Measurements from ENCODE around the gene MAGI2.

MAGI2 gene

GRCh38 chr7:78127009-78127408, 1326.5 kb downstream of the MAGI2 start:
- Histone ChIP-seq H3K4me1 (ENCODE audit: control insufficient read depth, insufficient read depth, low read length) (no peaks in the 10 kb centered on the region), H3K9me3 (ENCODE audit: control insufficient read depth in 2 of 2, low read length in 2 of 2) (no peaks in the 10 kb centered on the region), H3K36me3 (ENCODE audit: control insufficient read depth in 2 of 2, insufficient read depth in 2 of 2, low read length in 2 of 2) (no peaks in the 10 kb centered on the region), H3K27me3 (ENCODE audit: control insufficient read depth in 1 of 2, insufficient read depth in 2 of 2, low read length in 2 of 2) (no peaks in the 10 kb centered on the region), H3K4me3 (ENCODE audit: low read length in 2 of 2) (no peak overlapping the region), H3K9ac (ENCODE audit: low read length in 2 of 2) (no peak overlapping the region), H3K27ac (ENCODE audit: low read length) (no peak overlapping the region)

- Histone ChIP-seq H3K9me3 (ENCODE audit: control insufficient read depth in 2 of 2, low read length in 2 of 2) (no peaks in the 10 kb centered on the region), H3K4me1 (ENCODE audit: control insufficient read depth, insufficient read depth, low read length) (no peaks in the 10 kb centered on the region), H3K36me3 (ENCODE audit: control insufficient read depth in 2 of 2, insufficient read depth in 2 of 2, low read length in 2 of 2) (no peaks in the 10 kb centered on the region), H3K4me3 (ENCODE audit: low read length in 2 of 2) (no peak overlapping the region), H3K27ac (ENCODE audit: low read length) (no peak overlapping the region), H3K9ac (ENCODE audit: low read length in 2 of 2) (no peak overlapping the region), H3K27me3 (ENCODE audit: control insufficient read depth in 1 of 2, insufficient read depth in 2 of 2, low read length in 2 of 2) (no peaks in the 10 kb centered on the region)
Observed at GRCh38 chr7:78125884-78126283, 1327.6 kb downstream of the MAGI2 start.

- no peaks in the 10 kb centered on the region for H3K4me1 ChIP-seq (ENCODE audit: control insufficient read depth, insufficient read depth, low read length)
- H3K27me3 ChIP-seq (ENCODE audit: control insufficient read depth in 1 of 2, insufficient read depth in 2 of 2, low read length in 2 of 2), result no peaks in the 10 kb centered on the region
- H3K27ac ChIP-seq (ENCODE audit: low read length), result no peak overlapping the region
- no peaks in the 10 kb centered on the region for H3K9me3 ChIP-seq (ENCODE audit: control insufficient read depth in 2 of 2, low read length in 2 of 2)
- no peak overlapping the region for H3K9ac ChIP-seq (ENCODE audit: low read length in 2 of 2)
- no peaks in the 10 kb centered on the region for H3K36me3 ChIP-seq (ENCODE audit: control insufficient read depth in 2 of 2, insufficient read depth in 2 of 2, low read length in 2 of 2)
- H3K4me3 ChIP-seq (ENCODE audit: low read length in 2 of 2), result no peak overlapping the region
Observed at GRCh38 chr7:78124216-78124615, 1329.3 kb downstream of the MAGI2 start.

GRCh38 chr7:78121888-78122287, 1331.6 kb downstream of the MAGI2 start:
- no peak overlapping the region for H3K9ac ChIP-seq (ENCODE audit: low read length in 2 of 2)

GRCh38 chr7:78118470-78118869, 1335.0 kb downstream of the MAGI2 start:
- Histone ChIP-seq H3K27me3 (ENCODE audit: control insufficient read depth in 1 of 2, insufficient read depth in 2 of 2, low read length in 2 of 2) (no peaks in the 10 kb centered on the region), H3K4me1 (ENCODE audit: control insufficient read depth, insufficient read depth, low read length) (no peaks in the 10 kb centered on the region), H3K27ac (ENCODE audit: low read length) (no peak overlapping the region), H3K9ac (ENCODE audit: low read length in 2 of 2) (no peak overlapping the region), H3K9me3 (ENCODE audit: control insufficient read depth in 2 of 2, low read length in 2 of 2) (no peaks in the 10 kb centered on the region), H3K36me3 (ENCODE audit: control insufficient read depth in 2 of 2, insufficient read depth in 2 of 2, low read length in 2 of 2) (no peaks in the 10 kb centered on the region), H3K4me3 (ENCODE audit: low read length in 2 of 2) (no peak overlapping the region)

More at GRCh38 chr7:78121888-78122287, 1331.6 kb downstream of the MAGI2 start:
- Histone ChIP-seq H3K27me3 (ENCODE audit: control insufficient read depth in 1 of 2, insufficient read depth in 2 of 2, low read length in 2 of 2) (no peaks in the 10 kb centered on the region), H3K4me1 (ENCODE audit: control insufficient read depth, insufficient read depth, low read length) (no peaks in the 10 kb centered on the region), H3K4me3 (ENCODE audit: low read length in 2 of 2) (no peak overlapping the region), H3K9me3 (ENCODE audit: control insufficient read depth in 2 of 2, low read length in 2 of 2) (no peaks in the 10 kb centered on the region), H3K27ac (ENCODE audit: low read length) (no peak overlapping the region), H3K36me3 (ENCODE audit: control insufficient read depth in 2 of 2, insufficient read depth in 2 of 2, low read length in 2 of 2) (no peaks in the 10 kb centered on the region)

- Histone ChIP-seq H3K36me3 (ENCODE audit: control insufficient read depth in 2 of 2, insufficient read depth in 2 of 2, low read length in 2 of 2) (no peaks in the 10 kb centered on the region), H3K27me3 (ENCODE audit: control insufficient read depth in 1 of 2, insufficient read depth in 2 of 2, low read length in 2 of 2) (no peaks in the 10 kb centered on the region), H3K27ac (ENCODE audit: low read length) (no peak overlapping the region), H3K4me3 (ENCODE audit: low read length in 2 of 2) (no peak overlapping the region), H3K9me3 (ENCODE audit: control insufficient read depth in 2 of 2, low read length in 2 of 2) (no peaks in the 10 kb centered on the region), H3K4me1 (ENCODE audit: control insufficient read depth, insufficient read depth, low read length) (no peaks in the 10 kb centered on the region), H3K9ac (ENCODE audit: low read length in 2 of 2) (no peak overlapping the region)
Observed at GRCh38 chr7:78115876-78116275, 1337.6 kb downstream of the MAGI2 start.

GRCh38 chr7:78114993-78115392, 1338.5 kb downstream of the MAGI2 start:
- Histone ChIP-seq H3K4me3 (ENCODE audit: low read length in 2 of 2) (no peak overlapping the region), H3K27me3 (ENCODE audit: control insufficient read depth in 1 of 2, insufficient read depth in 2 of 2, low read length in 2 of 2) (no peaks in the 10 kb centered on the region), H3K27ac (ENCODE audit: low read length) (no peak overlapping the region), H3K4me1 (ENCODE audit: control insufficient read depth, insufficient read depth, low read length) (no peaks in the 10 kb centered on the region), H3K36me3 (ENCODE audit: control insufficient read depth in 2 of 2, insufficient read depth in 2 of 2, low read length in 2 of 2) (no peaks in the 10 kb centered on the region), H3K9ac (ENCODE audit: low read length in 2 of 2) (no peak overlapping the region), H3K9me3 (ENCODE audit: control insufficient read depth in 2 of 2, low read length in 2 of 2) (no peaks in the 10 kb centered on the region)

- Histone ChIP-seq H3K27me3 (ENCODE audit: control insufficient read depth in 1 of 2, insufficient read depth in 2 of 2, low read length in 2 of 2) (no peaks in the 10 kb centered on the region), H3K27ac (ENCODE audit: low read length) (no peak overlapping the region), H3K9me3 (ENCODE audit: control insufficient read depth in 2 of 2, low read length in 2 of 2) (no peaks in the 10 kb centered on the region), H3K36me3 (ENCODE audit: control insufficient read depth in 2 of 2, insufficient read depth in 2 of 2, low read length in 2 of 2) (no peaks in the 10 kb centered on the region), H3K4me1 (ENCODE audit: control insufficient read depth, insufficient read depth, low read length) (no peaks in the 10 kb centered on the region), H3K4me3 (ENCODE audit: low read length in 2 of 2) (no peak overlapping the region), H3K9ac (ENCODE audit: low read length in 2 of 2) (no peak overlapping the region)
Observed at GRCh38 chr7:78112488-78112887, 1341.0 kb downstream of the MAGI2 start.

- H3K9me3 ChIP-seq (ENCODE audit: control insufficient read depth in 2 of 2, low read length in 2 of 2), result no peaks in the 10 kb centered on the region
- H3K9ac ChIP-seq (ENCODE audit: low read length in 2 of 2), result no peak overlapping the region
- no peaks in the 10 kb centered on the region for H3K27me3 ChIP-seq (ENCODE audit: control insufficient read depth in 1 of 2, insufficient read depth in 2 of 2, low read length in 2 of 2)
- H3K27ac ChIP-seq (ENCODE audit: low read length), result no peak overlapping the region
- H3K4me3 ChIP-seq (ENCODE audit: low read length in 2 of 2), result no peak overlapping the region
- no peaks in the 10 kb centered on the region for H3K36me3 ChIP-seq (ENCODE audit: control insufficient read depth in 2 of 2, insufficient read depth in 2 of 2, low read length in 2 of 2)
- no peaks in the 10 kb centered on the region for H3K4me1 ChIP-seq (ENCODE audit: control insufficient read depth, insufficient read depth, low read length)
Observed at GRCh38 chr7:78111386-78111785, 1342.1 kb downstream of the MAGI2 start.

- Histone ChIP-seq H3K4me3 (ENCODE audit: low read length in 2 of 2) (no peak overlapping the region), H3K9ac (ENCODE audit: low read length in 2 of 2) (no peak overlapping the region), H3K9me3 (ENCODE audit: control insufficient read depth in 2 of 2, low read length in 2 of 2) (no peaks in the 10 kb centered on the region), H3K36me3 (ENCODE audit: control insufficient read depth in 2 of 2, insufficient read depth in 2 of 2, low read length in 2 of 2) (no peaks in the 10 kb centered on the region), H3K4me1 (ENCODE audit: control insufficient read depth, insufficient read depth, low read length) (no peaks in the 10 kb centered on the region), H3K27ac (ENCODE audit: low read length) (no peak overlapping the region), H3K27me3 (ENCODE audit: control insufficient read depth in 1 of 2, insufficient read depth in 2 of 2, low read length in 2 of 2) (no peaks in the 10 kb centered on the region)
Observed at GRCh38 chr7:78103475-78103874, 1350.0 kb downstream of the MAGI2 start.

GRCh38 chr7:78101076-78101475, 1352.4 kb downstream of the MAGI2 start:
- Histone ChIP-seq H3K4me1 (ENCODE audit: control insufficient read depth, insufficient read depth, low read length) (no peaks in the 10 kb centered on the region), H3K4me3 (ENCODE audit: low read length in 2 of 2) (no peak overlapping the region), H3K9ac (ENCODE audit: low read length in 2 of 2) (no peak overlapping the region), H3K27me3 (ENCODE audit: control insufficient read depth in 1 of 2, insufficient read depth in 2 of 2, low read length in 2 of 2) (no peaks in the 10 kb centered on the region), H3K36me3 (ENCODE audit: control insufficient read depth in 2 of 2, insufficient read depth in 2 of 2, low read length in 2 of 2) (no peaks in the 10 kb centered on the region), H3K27ac (ENCODE audit: low read length) (no peak overlapping the region), H3K9me3 (ENCODE audit: control insufficient read depth in 2 of 2, low read length in 2 of 2) (no peaks in the 10 kb centered on the region)
